ENCODE measurements around the gene LBH.

The LBH gene

GRCh38 chr2:30216157-30216556 lies 15.2 kb upstream of the LBH start:
- TF ChIP-seq ZFX (IDR thresholded peaks at IDR 0.05) (no peak), CTCF (conservative IDR thresholded peaks at IDR 0.05) (no peak)
- no peak overlapping the region for H3K27ac ChIP-seq

GRCh38 chr2:30217644-30218337 lies 13.5 kb upstream of the LBH start:
- H3K27ac ChIP-seq: peak overlapping the region; percentile 73
- TF ChIP-seq ZFX (IDR thresholded peaks at IDR 0.05): no peak
- TF ChIP-seq CTCF (conservative IDR thresholded peaks at IDR 0.05): no peak

GRCh38 chr2:30218338-30218713 lies 13.0 kb upstream of the LBH start:
- peak overlapping the region; percentile 73 for H3K27ac ChIP-seq
- no peak for TF ChIP-seq ZFX (IDR thresholded peaks at IDR 0.05)
- TF ChIP-seq CTCF (conservative IDR thresholded peaks at IDR 0.05): no peak

GRCh38 chr2:30218814-30219213 lies 12.5 kb upstream of the LBH start:
- peak overlapping the region; percentile 73 for H3K27ac ChIP-seq
- TF ChIP-seq ZFX (IDR thresholded peaks at IDR 0.05) (no peak), CTCF (conservative IDR thresholded peaks at IDR 0.05) (no peak)

- no peak overlapping the region; the same call in 1 of the 2 replicates for H3K27ac ChIP-seq
Measured at GRCh38 chr2:30219886-30220875, 11.2 kb upstream of the LBH start.

GRCh38 chr2:30221531-30221930 lies 9.8 kb upstream of the LBH start:
- TF ChIP-seq ZFX (IDR thresholded peaks at IDR 0.05): no peak
- TF ChIP-seq CTCF (conservative IDR thresholded peaks at IDR 0.05): no peak
- no peak overlapping the region for H3K27ac ChIP-seq

More at GRCh38 chr2:30219886-30220875, 11.2 kb upstream of the LBH start:
- no peak for TF ChIP-seq CTCF (conservative IDR thresholded peaks at IDR 0.05)
- TF ChIP-seq ZFX (IDR thresholded peaks at IDR 0.05): no peak

- H3K27ac ChIP-seq: no peak overlapping the region
- TF ChIP-seq CTCF (conservative IDR thresholded peaks at IDR 0.05) (no peak), ZFX (IDR thresholded peaks at IDR 0.05) (no peak)
Measured at GRCh38 chr2:30222031-30222430, 9.3 kb upstream of the LBH start.

Measured in C4-2B (cell line).